HG03060 (cell line): ENCODE data around the gene CHCHD4.
"Not testable (repeated sequence)": the region's sequence is repeated elsewhere in the genome, so short reads cannot be mapped to it uniquely, and the experiment has no call there.

Source experiments
- ATAC-seq: cut with Tn5 transposase; IDR thresholded peaks from one replicate; pipeline ENCODE4 v1.9.1; 2021; ENCODE audit warnings: low read depth, moderate number of reproducible peaks; ENCODE audit not compliant: unreplicated experiment

Gene CHCHD4

GRCh38 chr3:14123308-14124222, 1.1 kb downstream of the CHCHD4 start:
- no peak for ATAC-seq

DNA sequence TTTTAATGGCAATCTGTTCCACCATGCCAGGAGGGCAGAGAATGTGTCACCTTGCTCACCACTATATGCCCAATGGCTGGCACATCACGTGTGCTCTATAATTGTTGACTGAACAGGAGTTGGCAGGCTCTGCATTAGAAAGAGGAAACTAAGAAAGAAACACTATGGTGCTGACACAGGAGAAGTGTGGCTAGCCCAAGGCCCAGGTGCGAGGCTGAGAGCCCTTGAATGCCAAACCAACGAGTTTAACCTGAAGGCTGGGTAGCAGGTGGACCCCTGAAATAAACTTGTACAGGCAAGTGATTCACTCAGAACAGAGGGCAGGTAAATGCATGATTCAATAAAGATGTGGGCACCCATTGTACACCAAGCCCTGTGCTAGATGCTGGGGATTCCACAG, 2.4 kb downstream of the CHCHD4 start:
- ATAC-seq, result no peak

GRCh38 chr3:14121859-14122258, 2.8 kb downstream of the CHCHD4 start:
- no peak for ATAC-seq

- ATAC-seq, result not testable (repeated sequence)
Observed at GRCh38 chr3:14120921-14121448, 3.7 kb downstream of the CHCHD4 start.

GRCh38 chr3:14120111-14120920, 4.4 kb downstream of the CHCHD4 start:
- no peak for ATAC-seq

GRCh38 chr3:14119651-14120050, 5.0 kb downstream of the CHCHD4 start:
- no peak for ATAC-seq

DNA sequence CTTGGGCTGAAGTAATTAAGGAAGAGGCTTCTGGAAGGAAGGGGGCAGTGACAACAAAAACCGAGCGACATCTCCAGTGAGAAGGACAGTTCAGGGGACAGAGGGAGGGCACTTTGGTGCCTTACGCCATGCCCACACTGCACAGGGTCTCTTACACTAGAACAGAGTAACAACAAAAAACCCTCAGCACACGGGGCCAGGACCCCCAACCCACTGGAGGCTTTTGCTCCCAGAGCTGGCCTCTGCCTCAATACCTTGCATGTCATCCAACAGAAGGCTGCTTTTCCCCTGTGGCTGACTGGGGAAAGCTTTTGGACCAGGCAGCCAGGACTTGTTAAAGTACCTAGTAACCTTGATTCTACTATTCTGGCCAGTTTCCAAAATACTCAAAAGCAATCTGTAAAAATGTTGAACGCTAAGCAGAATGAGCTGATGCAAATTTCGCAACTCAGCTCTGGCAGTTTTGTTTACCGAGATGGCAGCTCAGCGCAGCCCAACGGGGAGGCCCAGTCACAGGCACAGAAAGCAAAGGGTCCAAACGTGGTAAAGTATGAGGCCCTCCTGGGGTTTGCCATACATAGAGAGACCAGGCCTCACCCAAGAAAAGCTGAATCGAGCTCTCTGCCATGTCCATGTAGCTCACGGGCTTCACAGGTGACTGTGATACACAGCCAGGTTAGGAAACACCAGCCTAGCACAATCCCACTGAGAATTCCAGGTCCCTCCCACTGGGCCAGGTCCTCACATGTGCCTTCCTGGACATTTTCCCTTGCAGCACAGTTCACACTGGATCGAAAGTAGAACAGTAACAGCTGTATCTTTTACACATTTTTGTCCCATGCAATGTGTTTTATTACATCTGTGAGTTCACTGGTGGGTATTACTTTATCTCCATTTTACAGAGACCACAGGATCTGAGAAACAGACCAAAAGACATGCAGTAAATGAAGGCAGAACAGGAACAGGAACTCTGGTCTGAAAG, 6.0 kb downstream of the CHCHD4 start:
- no peak for ATAC-seq

DNA sequence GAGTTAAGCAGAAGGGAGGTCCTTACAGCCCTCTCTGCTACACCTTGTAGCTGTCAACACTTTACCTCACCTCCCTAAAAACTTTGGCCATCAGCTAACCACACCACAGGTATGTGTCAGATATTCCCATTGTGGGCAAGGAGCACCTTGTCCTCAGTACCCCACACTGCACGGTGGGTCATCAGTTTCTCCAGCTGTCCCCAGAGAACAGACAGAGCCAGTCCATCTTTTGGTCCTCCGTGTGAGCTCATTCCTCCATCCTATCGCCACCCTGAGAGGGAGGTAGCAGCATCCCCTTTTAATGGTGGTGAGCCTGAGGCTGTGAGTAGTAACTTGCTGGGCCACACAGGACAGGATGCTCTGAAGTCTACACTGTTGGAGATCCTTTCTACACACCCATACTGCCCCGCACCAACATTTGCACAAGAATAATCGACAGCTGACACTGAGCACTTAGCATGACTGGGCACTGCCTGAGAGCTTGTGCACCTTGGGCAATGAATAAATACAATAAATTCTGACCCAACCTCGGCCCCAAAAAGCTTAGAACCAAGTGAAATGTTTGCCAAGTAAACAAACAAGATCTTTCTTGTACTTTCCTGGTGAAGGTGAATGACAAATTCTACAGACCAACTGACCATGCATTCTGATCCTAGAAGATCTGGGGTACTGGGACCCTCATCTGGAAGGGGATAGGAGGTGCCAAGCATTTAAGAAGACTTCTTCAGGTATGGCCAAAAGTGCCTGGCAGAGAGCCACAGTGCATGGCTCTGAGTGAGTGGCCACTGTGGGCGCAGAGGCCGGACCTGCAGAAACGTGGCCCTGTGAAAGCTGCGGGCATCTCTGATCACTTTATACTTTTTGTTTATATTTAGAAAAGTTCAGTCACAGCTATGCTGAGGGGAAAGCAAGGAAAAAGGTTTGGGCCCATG, 6.9 kb downstream of the CHCHD4 start:
- no peak for ATAC-seq

GRCh38 chr3:14113965-14114635, 10.6 kb downstream of the CHCHD4 start:
- ATAC-seq, result no peak

DNA sequence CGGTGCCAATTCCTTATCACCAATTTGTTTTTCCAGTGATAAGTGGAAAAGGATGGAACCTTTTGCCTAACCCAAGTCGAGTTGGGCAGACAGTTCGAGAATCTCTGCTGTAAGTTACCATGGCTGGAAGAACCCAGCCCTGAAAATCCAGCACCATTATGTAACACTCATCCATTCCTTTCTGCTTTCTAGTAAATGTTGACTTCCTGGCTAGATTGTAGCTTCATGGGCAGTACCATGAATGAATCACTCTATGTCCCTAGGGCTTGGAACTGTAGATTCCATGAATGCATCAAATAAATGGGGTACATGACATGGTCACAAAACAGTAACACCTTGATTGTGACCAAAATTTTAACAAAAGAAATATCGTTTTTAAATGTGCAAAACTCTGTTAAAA, 14.0 kb downstream of the CHCHD4 start:
- ATAC-seq, result no peak

DNA sequence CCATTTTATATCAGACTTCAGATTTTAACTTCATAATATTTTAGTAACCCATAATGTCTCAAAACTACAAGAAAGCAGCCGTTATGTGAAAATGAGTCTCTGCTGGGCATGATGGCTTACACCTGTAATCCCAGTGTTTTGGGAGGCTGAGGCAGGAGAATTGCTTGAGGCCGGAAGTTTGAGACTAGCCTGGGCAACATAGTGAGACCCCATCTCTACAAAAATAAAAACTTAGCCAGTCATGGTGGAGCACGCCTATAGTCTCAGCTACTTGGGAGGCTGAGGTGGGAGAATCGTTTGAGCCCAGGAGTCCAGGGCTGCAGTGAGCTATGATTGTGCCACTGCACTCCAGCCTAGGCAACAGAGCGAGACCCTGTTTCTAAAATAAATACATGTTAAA, 14.8 kb downstream of the CHCHD4 start:
- ATAC-seq, result not testable (repeated sequence)

- ATAC-seq, result no peak
Observed at GRCh38 chr3:14097616-14098391, 26.9 kb downstream of the CHCHD4 start.

DNA sequence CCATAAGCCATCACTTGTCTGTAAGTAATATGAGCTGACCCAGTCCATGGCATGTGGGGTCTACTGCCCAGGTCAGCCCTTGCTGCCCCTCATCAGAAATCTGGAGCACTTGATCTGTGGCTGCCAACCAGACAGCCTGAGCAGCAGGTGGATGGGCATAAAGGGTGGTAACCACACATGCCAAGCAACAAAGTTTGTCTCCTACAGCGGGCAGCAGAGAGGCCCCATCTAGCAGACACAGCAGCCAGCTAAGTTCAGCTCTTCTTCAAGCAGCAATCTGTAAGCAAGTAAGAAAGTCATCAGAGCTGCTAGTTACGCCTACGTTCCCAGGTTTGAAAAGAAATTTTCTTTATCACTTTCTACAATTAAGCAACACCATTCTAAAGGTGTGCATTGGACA, 27.9 kb downstream of the CHCHD4 start:
- no peak for ATAC-seq

GRCh38 chr3:14093831-14094230, 30.8 kb downstream of the CHCHD4 start:
- ATAC-seq, result no peak

DNA sequence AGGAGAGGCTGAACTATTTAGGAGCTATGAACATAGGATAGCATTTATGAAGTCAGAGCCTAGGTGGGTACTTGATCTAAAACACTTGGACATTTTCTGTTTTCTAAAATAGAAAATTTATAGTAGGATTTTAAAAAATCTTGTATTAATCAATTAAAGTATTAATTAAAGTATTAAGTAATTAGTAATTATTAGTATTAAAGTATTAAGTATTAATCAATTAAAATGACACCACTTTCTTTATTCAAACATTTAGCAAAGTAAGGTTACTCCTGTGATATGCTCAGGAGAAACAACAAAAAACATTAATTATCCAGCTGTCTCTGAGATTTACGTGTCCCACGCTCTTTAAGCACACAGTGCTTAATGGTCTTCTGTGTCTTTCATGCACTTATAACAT, 32.2 kb downstream of the CHCHD4 start:
- no peak for ATAC-seq

DNA sequence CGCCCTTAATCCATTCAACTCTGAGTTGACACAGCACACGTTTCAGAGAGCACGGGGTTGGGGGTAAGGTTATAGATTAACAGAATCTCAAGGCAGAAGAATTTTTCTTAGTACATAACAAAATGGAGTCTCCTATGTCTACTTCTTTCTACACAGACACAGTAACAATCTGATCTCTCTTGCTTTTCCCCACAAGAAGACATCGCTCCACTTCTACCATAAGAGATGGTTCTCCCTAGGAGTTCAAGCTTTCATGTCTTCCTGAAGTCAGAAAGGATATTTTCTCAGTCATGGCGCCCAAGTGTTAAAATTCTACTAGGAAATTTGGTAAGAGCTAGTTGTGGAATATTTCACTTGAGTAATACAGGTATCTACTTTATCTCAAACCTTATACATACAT, 32.7 kb downstream of the CHCHD4 start:
- not testable (repeated sequence) for ATAC-seq

DNA sequence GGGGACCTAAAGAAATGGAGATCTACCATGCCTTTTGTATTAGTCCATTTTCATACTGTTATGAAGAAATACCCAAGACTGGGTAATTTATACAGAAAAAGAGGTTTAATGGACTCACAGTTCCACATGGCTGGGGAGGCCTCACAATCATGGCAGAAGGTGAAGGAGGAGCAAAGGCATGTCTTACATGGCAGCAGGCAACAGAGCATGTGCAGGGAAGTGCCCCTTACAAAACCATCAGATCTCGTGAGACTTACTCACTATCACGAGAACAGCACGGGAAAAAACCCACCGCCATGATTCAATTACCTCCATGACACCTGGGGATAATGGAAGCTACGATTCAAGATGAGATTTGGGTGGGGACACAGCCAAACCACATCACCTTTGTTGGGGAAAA, 37.2 kb downstream of the CHCHD4 start:
- not testable (repeated sequence) for ATAC-seq
